Liver (tissue), 9 donors: ENCODE data around the gene BDH1. TPM values are rescaled to one million over a fixed set of nuclear protein-coding genes. Genes with fewer than 3 reads are reported as not detected.
"Not testable (repeated sequence)": the region's sequence is repeated elsewhere in the genome, so short reads cannot be mapped to it uniquely, and the experiment has no call there.

ENCODE experiments used
- DNase-seq: peaks from one replicate; pipeline ENCODE4 v3.0.0-alpha.2; 2017; ENCODE audit warnings: low spot score
- H3K27ac ChIP-seq, 2 donors: one replicate each; pipeline ENCODE4 v1.7.0; 2013; ENCODE audit warnings: inconsistent platforms in 2 of 2, low read length in 2 of 2, control low read depth in 1 of 2, low read depth in 1 of 2, mild to moderate bottlenecking in 1 of 2
- H3K27me3 ChIP-seq, 4 donors: one replicate each; pipeline versions ENCODE4 v1.6.1 to v1.7.0; 2013; ENCODE audit warnings: low read length in 3 of 4, inconsistent platforms in 1 of 4, mild to moderate bottlenecking in 1 of 4, moderate library complexity in 1 of 4; ENCODE audit not compliant: control insufficient read depth in 4 of 4, insufficient read depth in 4 of 4
- H3K36me3 ChIP-seq, 4 donors: one replicate each; pipeline versions ENCODE4 v1.6.1 to v1.7.0; 2013; ENCODE audit warnings: low read length in 3 of 4, mild to moderate bottlenecking in 3 of 4, low read depth in 1 of 4, moderate library complexity in 1 of 4; ENCODE audit not compliant: control insufficient read depth in 4 of 4, insufficient read depth in 3 of 4
- H3K4me1 ChIP-seq, 4 donors: one replicate each; pipeline versions ENCODE4 v1.6.1 to v1.7.0; 2013; ENCODE audit warnings: low read length in 3 of 4, mild to moderate bottlenecking in 3 of 4, moderate library complexity in 1 of 4; ENCODE audit not compliant: control insufficient read depth in 4 of 4, insufficient read depth in 4 of 4
- H3K4me3 ChIP-seq, 3 donors: one replicate each; pipeline versions ENCODE4 v1.6.1 to v1.7.0; 2013; ENCODE audit warnings: low read length in 3 of 3, control low read depth in 1 of 3, low read depth in 1 of 3, mild to moderate bottlenecking in 1 of 3
- H3K9ac ChIP-seq, 2 donors: one replicate each; pipeline ENCODE4 v1.7.0; 2013; ENCODE audit warnings: low read length in 2 of 2, mild to moderate bottlenecking in 2 of 2, moderate library complexity in 2 of 2, control low read depth in 1 of 2, low read depth in 1 of 2
- H3K9me3 ChIP-seq, 4 donors: one replicate each; pipeline versions ENCODE4 v1.6.1 to v1.7.0; 2013; ENCODE audit warnings: low read length in 3 of 4; ENCODE audit not compliant: control insufficient read depth in 4 of 4
- FOXA1 ChIP-seq: IDR thresholded peaks from 2 replicates; pipeline ENCODE4 v1.6.1; 2016; ENCODE audit warnings: antibody characterized with exemption
- FOXA2 ChIP-seq: IDR thresholded peaks from 2 replicates; pipeline ENCODE4 v1.6.1; 2016; ENCODE audit warnings: antibody characterized with exemption
- GABPA ChIP-seq, 2 donors: IDR thresholded peaks in 1 of 2; conservative IDR thresholded peaks in 1 of 2; 2 replicates each; pipeline ENCODE4 v1.6.1; 2016; ENCODE audit warnings: antibody characterized with exemption in 2 of 2, mild to moderate bottlenecking in 1 of 2, moderate library complexity in 1 of 2
- HNF4A ChIP-seq, 2 donors: conservative IDR thresholded peaks; 2 replicates each; pipeline ENCODE4 v1.6.1; 2016; ENCODE audit warnings: antibody characterized with exemption in 2 of 2, mild to moderate bottlenecking in 2 of 2
- HNF4G ChIP-seq: IDR thresholded peaks from 2 replicates; pipeline ENCODE4 v1.6.1; 2016; ENCODE audit warnings: antibody characterized with exemption
- JUND ChIP-seq, 2 donors: IDR thresholded peaks; 2 replicates each; pipeline ENCODE4 v1.6.1; 2016; ENCODE audit warnings: antibody characterized with exemption in 2 of 2
- NR2F2 ChIP-seq: IDR thresholded peaks from 2 replicates; pipeline ENCODE4 v1.6.1; 2016; ENCODE audit warnings: antibody characterized with exemption
- RAD21 ChIP-seq, 2 donors: IDR thresholded peaks; 2 replicates each; pipeline ENCODE4 v1.6.1; 2016; ENCODE audit warnings: antibody characterized with exemption in 2 of 2, mild to moderate bottlenecking in 2 of 2
- RXRA ChIP-seq, 2 donors: IDR thresholded peaks; 2 replicates each; pipeline ENCODE4 v1.6.1; 2017 to 2018; ENCODE audit warnings: antibody characterized with exemption in 2 of 2, mild to moderate bottlenecking in 1 of 2
- SP1 ChIP-seq: IDR thresholded peaks from 2 replicates; pipeline ENCODE4 v1.6.1; 2018; ENCODE audit warnings: antibody characterized with exemption, mild to moderate bottlenecking
- TAF1 ChIP-seq: conservative IDR thresholded peaks from 2 replicates; pipeline ENCODE4 v1.6.1; 2016; ENCODE audit warnings: antibody characterized with exemption, mild to moderate bottlenecking
- YY1 ChIP-seq: IDR thresholded peaks from 2 replicates; pipeline ENCODE4 v1.6.1; 2016; ENCODE audit warnings: antibody characterized with exemption, mild to moderate bottlenecking
- WGBS: extraction: QIAGEN DNeasy Blood & Tissue Kit; methylation state at CpG from one replicate; pipeline ENCODE4 v1.1.7; 2013; 5-methylcytosine and 5-hydroxymethylcytosine counted together
- polyA plus RNA-seq, 2 donors: library from polyadenylated mRNA; stranded (reverse) in 1 of 2; unstranded in 1 of 2; fragments of 200-250 nt in 1 of 2; fragments of >200 nt in 1 of 2; fragmentation: Nextera tagmentation in 1 of 2; extraction: Ambion mirVana in 1 of 2; gene quantifications; one replicate each; pipeline versions ENCODE4 v1.2.1 to v1.2.3, GENCODE V29; 2013 to 2015
- total RNA-seq, 2 donors: library from RNA; depleted of rRNA; stranded (reverse); fragments of >200 nt; gene quantifications; one replicate each; pipeline ENCODE4 v1.2.3, GENCODE V29; 2014
- TF ChIP-seq, protein P1 (sequence below): fragments of 150-350 bp; IDR thresholded peaks from 2 replicates; pipeline ENCODE4 v1.5.1; 2017; ENCODE audit warnings: improper control_type of control experiment, low read depth, low read length; ENCODE audit not compliant: missing input control
- TF ChIP-seq, protein P2 (sequence below): IDR thresholded peaks from 2 replicates; pipeline ENCODE4 v1.6.1; 2016; ENCODE audit warnings: antibody characterized with exemption
- TF ChIP-seq, protein P3 (sequence below): IDR thresholded peaks from 2 replicates; pipeline ENCODE4 v1.6.1; 2016; ENCODE audit warnings: antibody characterized with exemption, mild to moderate bottlenecking
- donor health status: healthy.
- donor health status: healthy.
- donor health status: healthy.
- donor health status: healthy.
- donor health status: healthy.

BDH1 gene
- total and polyA plus RNA-seq, 4 donors, result 49.4 to 268 (median 177) TPM

DNA sequence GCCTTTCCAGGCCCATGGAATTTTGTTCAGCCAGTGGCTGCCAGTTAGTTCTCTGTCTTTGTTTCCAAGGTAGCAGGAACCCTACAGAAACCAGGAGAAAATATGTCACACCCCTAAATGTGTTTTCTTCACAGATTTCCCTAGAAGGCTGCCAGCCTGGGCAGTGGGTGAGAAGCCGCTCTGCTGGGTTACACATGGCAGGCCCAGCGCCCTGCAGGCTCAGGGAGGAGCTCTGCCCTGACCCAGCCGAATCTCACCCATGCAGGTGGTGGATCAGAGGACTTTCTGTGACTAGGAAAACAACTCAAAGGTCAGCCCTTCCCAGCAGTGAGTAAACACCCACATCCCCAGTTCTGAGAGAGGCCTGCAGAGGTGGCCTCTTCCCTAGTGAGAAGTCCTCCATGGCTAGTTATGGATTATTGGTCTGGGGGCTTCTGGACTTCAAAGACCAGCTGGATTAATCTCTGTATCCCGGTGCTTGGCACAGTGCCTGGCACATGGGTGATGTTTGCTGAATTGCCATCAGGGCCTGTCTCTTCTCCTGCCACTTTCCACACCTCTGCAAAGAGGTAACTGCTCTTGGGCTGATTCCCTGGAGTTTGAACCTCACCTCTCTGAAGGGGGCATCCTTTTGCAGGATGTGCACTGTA, 34.7 kb upstream of the BDH1 start (continued):
- TF ChIP-seq, protein P1, sequence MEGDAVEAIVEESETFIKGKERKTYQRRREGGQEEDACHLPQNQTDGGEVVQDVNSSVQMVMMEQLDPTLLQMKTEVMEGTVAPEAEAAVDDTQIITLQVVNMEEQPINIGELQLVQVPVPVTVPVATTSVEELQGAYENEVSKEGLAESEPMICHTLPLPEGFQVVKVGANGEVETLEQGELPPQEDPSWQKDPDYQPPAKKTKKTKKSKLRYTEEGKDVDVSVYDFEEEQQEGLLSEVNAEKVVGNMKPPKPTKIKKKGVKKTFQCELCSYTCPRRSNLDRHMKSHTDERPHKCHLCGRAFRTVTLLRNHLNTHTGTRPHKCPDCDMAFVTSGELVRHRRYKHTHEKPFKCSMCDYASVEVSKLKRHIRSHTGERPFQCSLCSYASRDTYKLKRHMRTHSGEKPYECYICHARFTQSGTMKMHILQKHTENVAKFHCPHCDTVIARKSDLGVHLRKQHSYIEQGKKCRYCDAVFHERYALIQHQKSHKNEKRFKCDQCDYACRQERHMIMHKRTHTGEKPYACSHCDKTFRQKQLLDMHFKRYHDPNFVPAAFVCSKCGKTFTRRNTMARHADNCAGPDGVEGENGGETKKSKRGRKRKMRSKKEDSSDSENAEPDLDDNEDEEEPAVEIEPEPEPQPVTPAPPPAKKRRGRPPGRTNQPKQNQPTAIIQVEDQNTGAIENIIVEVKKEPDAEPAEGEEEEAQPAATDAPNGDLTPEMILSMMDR, result no peak
- peak; percentile 87 for TF ChIP-seq YY1
- peak; percentile 93 to 96 for TF ChIP-seq HNF4A (conservative IDR thresholded peaks at IDR 0.05)
- peak; percentile 89 for TF ChIP-seq FOXA1
- TF ChIP-seq, protein P2, sequence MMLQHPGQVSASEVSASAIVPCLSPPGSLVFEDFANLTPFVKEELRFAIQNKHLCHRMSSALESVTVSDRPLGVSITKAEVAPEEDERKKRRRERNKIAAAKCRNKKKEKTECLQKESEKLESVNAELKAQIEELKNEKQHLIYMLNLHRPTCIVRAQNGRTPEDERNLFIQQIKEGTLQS, result no peak
- TF ChIP-seq NR2F2, result peak; percentile 70

DNA sequence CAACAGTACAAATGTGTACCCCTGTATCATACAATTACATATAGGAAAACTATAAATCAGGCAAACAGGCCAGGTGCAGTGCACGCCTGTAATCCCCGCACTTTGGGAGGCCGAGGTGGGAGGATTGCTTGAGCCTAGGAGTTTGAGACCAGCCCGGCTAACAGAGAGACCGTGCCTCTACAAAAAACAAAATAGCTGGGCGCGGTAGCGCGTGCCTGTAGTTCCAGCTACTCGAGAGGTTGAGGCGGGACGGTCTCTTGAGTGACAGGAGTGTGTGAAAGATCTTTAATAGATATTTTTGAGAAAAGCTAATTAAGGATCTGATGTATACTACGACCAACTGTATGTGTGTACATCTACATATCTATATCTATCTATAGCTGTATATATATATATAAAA, 33.8 kb upstream of the BDH1 start:
- Histone ChIP-seq H3K4me1 (peaks cover 6 to 33% (median 21%) of the 10 kb centered on the region in 4 donors), H3K9me3 (no peaks in the 10 kb centered on the region), H3K4me3 (no peak overlapping the region), H3K9ac (no peak overlapping the region), H3K27me3 (no peaks in the 10 kb centered on the region), H3K36me3 (no peaks in the 10 kb centered on the region), H3K27ac (peak overlapping the region in 1 of 2 donors; percentile 25)
- TF ChIP-seq GABPA (IDR thresholded peaks at IDR 0.05 in 1 of 2, conservative IDR thresholded peaks at IDR 0.05 in 1 of 2), result no peak
- TF ChIP-seq TAF1, result no peak
- no peak for TF ChIP-seq HNF4G
- no peak for TF ChIP-seq RAD21 (IDR thresholded peaks at IDR 0.05)
- no peak for TF ChIP-seq FOXA1
- no peak for TF ChIP-seq RXRA (IDR thresholded peaks at IDR 0.05)
- DNase-seq, result no peak
- 91% methylated on average over 13 of the region's 13 CpGs for WGBS

DNA sequence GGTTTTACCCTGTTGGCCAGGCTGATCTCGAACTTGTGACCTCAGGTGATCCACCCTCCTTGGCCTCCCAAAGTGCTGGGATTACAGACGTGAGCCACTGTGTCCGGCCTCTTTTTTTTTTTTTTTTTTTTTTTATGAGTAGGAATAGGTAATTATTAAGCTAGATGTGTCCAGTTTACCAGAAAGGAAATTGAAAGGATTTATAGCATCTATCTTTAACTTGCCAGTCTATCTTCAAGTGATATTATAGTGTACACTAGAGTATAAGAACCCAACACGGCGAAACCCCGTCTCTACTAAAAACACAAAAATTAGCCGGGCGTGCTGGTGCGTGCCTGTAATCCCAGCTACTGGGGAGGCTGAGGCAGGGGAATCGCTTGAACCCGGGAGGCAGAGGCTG, 31.0 kb upstream of the BDH1 start:
- H3K27me3 ChIP-seq, H3K9me3 ChIP-seq, DNase-seq, H3K36me3 ChIP-seq, H3K27ac ChIP-seq, H3K4me3 ChIP-seq, H3K9ac ChIP-seq: not testable (repeated sequence)
- H3K4me1 ChIP-seq, result peaks cover 4 to 17% (median 14%) of the 10 kb centered on the region in 4 donors
- TF ChIP-seq RXRA (IDR thresholded peaks at IDR 0.05), result peak in 1 of 2 donors; percentile 16
- WGBS, result 71% methylated on average over 11 of the region's 11 CpGs

DNA sequence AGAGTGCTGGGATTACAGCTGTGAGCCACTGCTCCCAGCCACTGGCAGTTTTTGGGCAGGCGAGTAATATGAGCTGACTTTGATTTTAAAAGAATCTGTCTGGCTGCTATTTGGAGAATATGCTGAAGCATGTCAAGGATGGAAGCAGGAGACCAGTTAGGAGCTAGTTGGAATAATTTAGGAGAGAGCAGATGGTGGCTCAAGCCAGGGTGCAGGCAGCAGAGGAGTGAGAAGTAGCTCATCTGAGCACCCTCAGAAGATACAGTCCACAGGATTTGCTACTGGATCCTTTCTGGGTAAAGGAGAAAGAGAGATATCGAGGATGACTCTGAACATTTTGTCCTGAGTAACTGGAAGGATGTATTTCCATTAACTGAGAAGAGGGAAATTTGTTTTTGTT, 30.4 kb upstream of the BDH1 start:
- Histone ChIP-seq H3K9me3 (no peaks in the 10 kb centered on the region), H3K27me3 (no peaks in the 10 kb centered on the region), H3K4me1 (peaks cover 4 to 11% (median 8%) of the 10 kb centered on the region in 4 donors), H3K4me3 (no peak overlapping the region), H3K27ac (no peak overlapping the region), H3K9ac (no peak overlapping the region), H3K36me3 (no peaks in the 10 kb centered on the region)
- DNase-seq, result no peak
- 95% methylated on average over 2 of the region's 2 CpGs for WGBS
- TF ChIP-seq FOXA1 (no peak), NR2F2 (no peak), RAD21 (IDR thresholded peaks at IDR 0.05) (no peak), HNF4G (no peak), RXRA (IDR thresholded peaks at IDR 0.05) (no peak), YY1 (no peak), FOXA2 (no peak), TAF1 (no peak), GABPA (IDR thresholded peaks at IDR 0.05 in 1 of 2, conservative IDR thresholded peaks at IDR 0.05 in 1 of 2) (no peak), SP1 (no peak), JUND (IDR thresholded peaks at IDR 0.05) (no peak)
- TF ChIP-seq, protein P3, sequence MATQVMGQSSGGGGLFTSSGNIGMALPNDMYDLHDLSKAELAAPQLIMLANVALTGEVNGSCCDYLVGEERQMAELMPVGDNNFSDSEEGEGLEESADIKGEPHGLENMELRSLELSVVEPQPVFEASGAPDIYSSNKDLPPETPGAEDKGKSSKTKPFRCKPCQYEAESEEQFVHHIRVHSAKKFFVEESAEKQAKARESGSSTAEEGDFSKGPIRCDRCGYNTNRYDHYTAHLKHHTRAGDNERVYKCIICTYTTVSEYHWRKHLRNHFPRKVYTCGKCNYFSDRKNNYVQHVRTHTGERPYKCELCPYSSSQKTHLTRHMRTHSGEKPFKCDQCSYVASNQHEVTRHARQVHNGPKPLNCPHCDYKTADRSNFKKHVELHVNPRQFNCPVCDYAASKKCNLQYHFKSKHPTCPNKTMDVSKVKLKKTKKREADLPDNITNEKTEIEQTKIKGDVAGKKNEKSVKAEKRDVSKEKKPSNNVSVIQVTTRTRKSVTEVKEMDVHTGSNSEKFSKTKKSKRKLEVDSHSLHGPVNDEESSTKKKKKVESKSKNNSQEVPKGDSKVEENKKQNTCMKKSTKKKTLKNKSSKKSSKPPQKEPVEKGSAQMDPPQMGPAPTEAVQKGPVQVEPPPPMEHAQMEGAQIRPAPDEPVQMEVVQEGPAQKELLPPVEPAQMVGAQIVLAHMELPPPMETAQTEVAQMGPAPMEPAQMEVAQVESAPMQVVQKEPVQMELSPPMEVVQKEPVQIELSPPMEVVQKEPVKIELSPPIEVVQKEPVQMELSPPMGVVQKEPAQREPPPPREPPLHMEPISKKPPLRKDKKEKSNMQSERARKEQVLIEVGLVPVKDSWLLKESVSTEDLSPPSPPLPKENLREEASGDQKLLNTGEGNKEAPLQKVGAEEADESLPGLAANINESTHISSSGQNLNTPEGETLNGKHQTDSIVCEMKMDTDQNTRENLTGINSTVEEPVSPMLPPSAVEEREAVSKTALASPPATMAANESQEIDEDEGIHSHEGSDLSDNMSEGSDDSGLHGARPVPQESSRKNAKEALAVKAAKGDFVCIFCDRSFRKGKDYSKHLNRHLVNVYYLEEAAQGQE, result no peak
- TF ChIP-seq, protein P1, result no peak
- TF ChIP-seq, protein P2, result no peak
